ENCODE data around the gene RPLP1.
"Not testable (repeated sequence)": the region's sequence is repeated elsewhere in the genome, so short reads cannot be mapped to it uniquely, and the experiment has no call there.

RPLP1 gene

GRCh38 chr15:69443032-69443611 is 9.5 kb upstream of the RPLP1 start:
- DNase-seq, result no peak

DNA sequence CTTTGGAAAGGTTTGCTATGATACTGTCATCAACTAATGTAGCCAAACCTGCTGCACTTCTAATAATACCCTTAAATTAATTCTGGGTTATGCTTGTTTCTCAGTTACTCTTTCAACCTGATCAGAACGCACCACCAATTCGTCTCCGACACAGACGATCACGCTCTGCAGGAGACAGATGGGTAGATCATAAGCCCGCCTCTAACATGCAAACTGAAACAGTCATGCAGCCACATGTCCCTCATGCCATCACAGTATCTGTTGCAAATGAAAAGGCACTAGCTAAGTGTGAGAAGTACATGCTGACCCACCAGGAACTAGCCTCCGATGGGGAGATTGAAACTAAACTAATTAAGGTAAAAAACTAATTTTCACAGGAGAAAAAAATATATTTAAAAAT is 7.9 kb upstream of the RPLP1 start:
- DNase-seq, result no peak

DNA sequence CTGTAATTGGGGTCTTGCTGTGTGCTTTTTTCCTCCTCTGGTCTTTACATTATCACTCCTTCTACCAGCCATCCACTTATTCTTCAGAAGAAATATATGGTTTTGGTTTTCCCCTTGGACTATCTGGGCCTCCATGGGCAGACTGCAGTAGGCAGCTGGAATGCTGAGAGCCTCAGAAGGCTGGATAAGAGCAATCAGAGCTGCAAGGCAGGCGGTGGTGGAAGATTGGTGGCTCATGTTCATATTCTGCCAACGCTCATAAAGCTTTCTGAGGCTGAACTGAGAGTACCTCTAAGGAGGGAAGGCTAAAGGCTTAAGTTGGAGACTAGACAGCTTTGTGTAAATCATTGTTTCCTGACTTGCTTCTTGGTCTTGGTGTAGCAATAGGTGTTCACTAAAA is 5.7 kb upstream of the RPLP1 start:
- DNase-seq, result no peak

DNA sequence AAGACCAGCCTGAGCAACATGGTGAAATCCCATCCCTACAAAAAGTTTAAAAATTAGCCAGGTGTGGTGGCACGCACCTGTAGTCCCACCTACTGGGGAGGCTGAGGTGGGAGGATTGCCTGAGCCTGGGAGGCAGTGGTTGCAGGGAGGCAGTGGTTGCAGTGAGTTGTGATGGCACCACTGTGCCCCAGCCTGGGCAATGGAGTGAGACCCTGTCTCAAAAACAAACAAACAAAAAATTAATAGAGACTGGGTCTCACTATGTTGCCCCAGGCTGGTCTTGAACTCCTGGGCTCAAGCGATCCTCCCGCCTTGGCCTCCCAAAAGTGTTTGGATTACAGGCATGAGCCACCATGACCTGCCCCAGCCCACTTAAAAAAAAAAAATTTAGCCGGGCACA is 2.4 kb upstream of the RPLP1 start:
- not testable (repeated sequence) for DNase-seq

- DNase-seq, result no peak
These were observed 1.5 kb upstream of the RPLP1 start for GRCh38 chr15:69450968-69451695.

- no peak for DNase-seq
These were observed 497 bp upstream of the RPLP1 start for GRCh38 chr15:69451951-69452691.

- no peak for DNase-seq
These were observed 2.3 kb downstream of the RPLP1 start for GRCh38 chr15:69454953-69455352.

DNA sequence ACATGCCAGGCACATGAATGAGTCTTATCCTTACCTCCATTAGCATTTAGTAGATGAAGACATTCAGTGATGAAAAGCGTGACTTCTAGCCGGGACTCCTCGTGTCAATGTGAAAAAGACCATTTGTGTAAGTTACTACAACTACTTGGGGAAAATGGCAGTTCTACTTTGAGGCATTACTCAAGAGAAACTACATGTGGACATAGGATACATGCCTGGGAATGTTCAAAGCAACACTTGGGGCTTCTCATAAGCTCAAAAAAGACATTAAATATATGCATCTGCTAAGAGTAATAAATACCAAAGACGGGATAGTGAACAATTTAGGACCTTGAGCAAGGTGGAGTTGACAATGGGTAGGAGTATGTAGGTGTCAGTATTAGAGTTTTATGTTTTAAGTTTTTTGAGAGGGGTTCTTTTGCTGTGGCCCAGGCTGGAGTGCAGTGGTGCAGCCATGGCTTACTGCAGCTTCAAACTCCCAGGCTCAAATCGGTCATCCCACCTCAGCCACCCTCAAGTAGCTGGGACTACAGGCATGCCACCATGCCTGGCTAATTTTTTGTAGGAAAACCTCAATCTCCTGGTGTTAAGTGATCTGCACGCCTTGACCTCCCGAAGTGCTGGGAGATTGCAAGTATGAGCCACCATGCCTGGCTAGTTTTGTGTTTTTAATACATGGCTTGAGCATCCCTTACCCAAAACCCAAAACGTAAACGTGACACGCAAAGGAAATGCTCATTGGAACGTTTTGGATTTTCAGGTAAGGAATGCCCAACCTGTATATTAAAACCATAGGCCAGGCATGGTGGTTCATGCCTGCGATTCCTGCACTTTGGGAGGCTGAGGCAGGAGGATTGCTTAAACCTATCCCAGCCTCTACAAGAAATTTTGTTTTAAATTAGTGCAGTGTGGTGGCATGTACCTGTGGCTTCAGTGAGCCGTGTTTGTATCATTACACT is 3.9 kb downstream of the RPLP1 start:
- no peak for DNase-seq

GRCh38 chr15:69457304-69458280 is 5.0 kb downstream of the RPLP1 start:
- DNase-seq, result no peak

DNA sequence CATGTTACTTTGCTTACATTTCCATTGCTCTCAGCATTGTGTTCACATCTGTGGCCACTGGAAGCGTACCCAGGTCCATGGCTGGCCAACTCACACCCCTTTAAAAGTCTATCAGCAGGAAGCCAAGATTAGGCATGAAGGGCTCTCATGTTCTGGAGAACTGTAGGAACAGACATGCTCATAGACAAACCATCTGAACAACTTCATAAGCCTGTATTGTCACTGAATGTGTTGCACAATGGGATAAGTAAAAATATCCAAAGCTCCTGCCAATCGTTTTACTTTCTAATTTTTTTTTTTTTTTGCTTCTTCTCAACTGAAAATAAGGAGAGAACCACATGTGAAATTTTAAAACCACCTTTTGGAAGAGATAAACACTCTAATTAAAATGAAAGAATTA is 6.4 kb downstream of the RPLP1 start:
- DNase-seq, result no peak

GRCh38 chr15:69460481-69460880 is 7.9 kb downstream of the RPLP1 start:
- no peak for DNase-seq

DNA sequence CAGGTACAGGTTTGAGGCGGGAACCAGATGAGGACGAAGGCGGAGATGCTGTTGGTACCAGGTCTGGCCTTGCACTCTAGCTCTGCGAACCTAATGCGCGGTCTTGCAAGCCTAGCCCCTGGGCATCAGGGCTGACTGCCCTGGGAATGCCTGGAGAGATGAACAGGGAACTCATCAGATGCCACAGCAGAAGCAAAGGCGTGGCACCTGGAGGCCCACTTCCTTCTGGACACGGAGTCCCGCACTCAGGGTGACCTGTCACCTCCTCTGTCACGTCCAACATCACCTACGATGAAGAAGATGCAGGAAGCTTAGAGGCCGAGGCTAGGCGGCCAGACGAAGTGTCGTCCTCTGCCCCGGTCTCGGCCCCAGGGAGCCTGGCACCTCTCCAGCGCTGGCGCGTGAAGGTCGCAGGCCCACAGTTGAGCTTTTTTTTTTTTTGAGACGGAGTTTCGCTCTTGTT is 9.4 kb downstream of the RPLP1 start:
- DNase-seq, result no peak

DNA sequence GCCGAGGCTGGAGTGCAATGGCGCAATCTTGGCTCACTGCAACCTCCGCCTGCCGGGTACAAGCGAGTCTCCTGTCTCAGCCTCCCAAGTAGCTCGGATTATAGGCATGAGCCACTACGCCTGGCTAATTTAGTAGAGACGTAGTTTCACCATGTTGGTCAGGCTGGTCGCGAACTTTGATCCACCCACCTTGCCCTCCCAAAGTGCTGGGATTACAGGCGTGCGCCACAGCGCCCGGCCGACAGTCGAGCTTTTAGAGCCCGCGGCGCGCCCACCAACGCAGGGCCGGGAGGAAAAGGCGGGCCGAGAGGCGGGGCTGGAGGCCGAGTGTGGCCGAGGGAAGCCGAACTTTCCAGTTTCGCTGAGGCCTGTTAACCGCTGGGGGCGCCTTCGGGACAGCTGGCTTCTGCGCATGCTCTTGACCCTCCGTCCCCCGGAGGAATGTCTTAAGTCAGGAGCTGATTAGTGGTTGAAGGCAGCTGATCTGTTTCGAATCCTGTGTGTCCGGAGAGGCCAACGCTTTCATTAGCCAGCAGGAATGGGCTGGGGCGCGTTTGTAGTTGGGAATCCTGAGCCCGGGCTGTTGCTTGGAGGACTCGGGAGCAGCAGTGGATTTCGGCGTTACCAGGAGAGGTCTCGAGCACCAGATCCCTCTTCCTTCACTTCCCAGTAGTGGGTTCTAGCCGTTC is 10.0 kb downstream of the RPLP1 start:
- DNase-seq, result peak; percentile 73

GRCh38 chr15:69463182-69463756 is 10.7 kb downstream of the RPLP1 start:
- no peak for DNase-seq

DNA sequence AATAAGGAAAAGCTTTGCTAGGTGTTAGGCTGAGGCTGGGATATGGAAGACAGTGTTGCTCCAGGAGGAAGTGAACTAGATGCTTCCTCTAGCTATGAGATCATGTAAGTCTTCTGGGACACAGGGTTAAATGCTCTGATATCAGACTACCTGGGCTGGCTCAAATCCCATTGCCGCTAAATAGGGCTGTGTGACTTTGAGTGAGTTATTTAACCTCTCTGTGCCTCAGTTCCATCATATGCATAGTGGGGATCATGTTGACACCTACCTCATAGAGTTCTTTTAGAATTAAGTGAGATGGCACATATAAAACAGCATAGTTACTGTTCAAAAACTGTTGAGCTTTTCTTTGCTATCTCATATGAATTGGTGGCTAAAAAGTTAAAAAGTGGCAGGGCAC is 12.6 kb downstream of the RPLP1 start:
- DNase-seq, result no peak

DNA sequence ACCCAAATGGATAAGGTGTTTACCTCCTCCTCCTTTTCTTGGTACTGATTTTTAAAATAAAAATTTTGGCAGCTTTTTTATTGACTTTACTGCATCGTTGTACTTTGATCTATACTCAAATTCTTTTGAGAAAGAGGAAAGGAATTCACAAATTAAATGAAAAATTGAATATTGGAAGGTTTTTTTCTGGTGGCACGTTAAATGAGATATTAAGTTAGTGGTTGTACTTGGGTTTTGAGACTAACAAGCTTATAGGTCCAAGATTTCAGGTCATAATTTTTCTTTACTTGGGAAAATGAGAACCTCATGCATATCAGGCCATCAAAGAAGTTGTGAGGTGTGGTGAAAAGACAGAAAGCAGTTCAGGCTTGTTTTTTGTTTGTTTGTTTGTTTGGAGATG is 14.1 kb downstream of the RPLP1 start:
- DNase-seq, result no peak

DNA sequence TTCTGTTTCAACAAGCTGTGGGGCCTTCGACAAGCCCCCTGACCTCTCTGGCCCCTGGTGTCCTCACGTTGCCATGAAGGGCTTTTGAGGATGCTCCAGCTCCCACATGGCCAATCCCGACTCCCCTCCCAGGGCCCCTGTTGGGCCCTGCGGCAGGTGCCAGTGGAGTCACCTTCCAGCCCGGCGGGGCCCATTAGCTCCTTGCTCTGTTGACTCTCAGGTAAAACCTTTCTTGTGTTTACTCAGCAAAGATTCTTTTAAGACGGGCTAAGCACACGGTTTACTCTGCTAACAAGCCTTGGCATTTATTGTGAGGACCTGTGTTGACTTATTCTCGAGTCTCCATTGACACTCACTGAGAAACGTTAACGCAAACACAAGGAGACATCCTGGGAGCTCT is 15.0 kb downstream of the RPLP1 start:
- DNase-seq, result no peak

GRCh38 chr15:69468241-69469121 is 15.9 kb downstream of the RPLP1 start:
- DNase-seq, result peak; percentile 93

GRCh38 chr15:69469467-69470201 is 17.0 kb downstream of the RPLP1 start:
- DNase-seq, result no peak
